Panc1 (cell line): ENCODE results near the gene CEP131. TPM values are rescaled to one million over a fixed set of nuclear protein-coding genes. Genes with fewer than 3 reads are reported as not detected.

Experiments
- ATAC-seq: fragments of 200-7000 bp; cut with Tn5 transposase; 2 replicates; pipeline ENCODE4 v1.9.1; 2020; ENCODE audit warnings: mild to moderate bottlenecking, moderate library complexity
- BruUV-seq: library from RNA; stranded (reverse); fragments of 400-500 nt; replicated peaks from 2 replicates; lab custom pipeline; 2021; lab: Mats Ljungman, UMichigan
- CTCF ChIA-PET: fragments of 300-600 bp; sonication (Branson Sonifier 250); formaldehyde crosslinking; loops from one replicate; lab custom pipeline; 2022; ENCODE audit warnings: antibody characterized with exemption; lab: Charles Lee
- POLR2A ChIA-PET: fragments of 300-600 bp; sonication (Branson Sonifier 250); formaldehyde crosslinking; loops from one replicate; lab custom pipeline; 2022; ENCODE audit warnings: antibody characterized with exemption; lab: Charles Lee
- DNase-seq: peaks from one replicate; pipeline ENCODE4 v3.0.0-alpha.2; 2010; ENCODE audit warnings: low read depth, low spot score
- H3K27ac ChIP-seq: 2 replicates; pipeline ENCODE4 v1.5.1; 2011; ENCODE audit warnings: mild to moderate bottlenecking, low read length, inconsistent platforms
- H3K27me3 ChIP-seq: fragments of 200-500 bp; sonication (Bioruptor generic); 2 replicates; pipeline ENCODE4 v1.6.0; 2014; ENCODE audit warnings: low read length, inconsistent platforms; ENCODE audit not compliant: control insufficient read depth, insufficient read depth
- H3K36me3 ChIP-seq: fragments of 200-500 bp; sonication (Bioruptor generic); 2 replicates; pipeline ENCODE4 v1.5.1; 2014; ENCODE audit warnings: inconsistent platforms, mild to moderate bottlenecking, low read length, moderate library complexity; ENCODE audit not compliant: control insufficient read depth, insufficient read depth
- H3K4me1 ChIP-seq: 2 replicates; pipeline ENCODE4 v1.5.1; 2011; ENCODE audit warnings: inconsistent platforms, mild to moderate bottlenecking, low read length, moderate library complexity; ENCODE audit not compliant: control insufficient read depth, insufficient read depth
- H3K4me3 ChIP-seq, 2 experiments: 2 replicates each; pipeline ENCODE4 v1.5.1; 2011 to 2012; ENCODE audit warnings: low read depth in 2 of 2, low read length in 2 of 2, mild to moderate bottlenecking in 2 of 2, inconsistent platforms in 1 of 2, moderate library complexity in 1 of 2
- H3K9me3 ChIP-seq: fragments of 200-500 bp; sonication (Bioruptor generic); 2 replicates; pipeline ENCODE4 v1.5.1; 2014; ENCODE audit warnings: low read depth, mild to moderate bottlenecking, inconsistent platforms, low read length, moderate library complexity; ENCODE audit not compliant: control insufficient read depth, insufficient read depth
- POLR2AphosphoS5 ChIP-seq: IDR thresholded peaks from 2 replicates; pipeline ENCODE4 v1.6.1; 2012; ENCODE audit warnings: mild to moderate bottlenecking, low read depth, low read length, moderate library complexity
- REST ChIP-seq, 2 experiments: IDR thresholded peaks; 2 replicates each; pipeline ENCODE4 v1.6.1; 2011 to 2012; ENCODE audit warnings: low read depth in 2 of 2, control low read depth in 1 of 2, low read length in 1 of 2, mild to moderate bottlenecking in 1 of 2, moderate library complexity in 1 of 2; ENCODE audit not compliant: insufficient read depth in 1 of 2
- SIN3A ChIP-seq: IDR thresholded peaks from 2 replicates; pipeline ENCODE4 v1.6.1; 2012; ENCODE audit warnings: low read depth, mild to moderate bottlenecking, low read length, moderate library complexity, borderline replicate concordance; ENCODE audit not compliant: insufficient read depth
- TCF7L2 ChIP-seq: IDR thresholded peaks from 2 replicates; pipeline ENCODE4 v1.6.1; 2011; ENCODE audit warnings: mild to moderate bottlenecking, low read depth, low read length, inconsistent platforms
- in situ Hi-C: cut with HindIII; loops from 2 replicates; pipeline ENCODE4 v1.10.0; 2016; ENCODE audit warnings: low sequenced_read_pairs, low pct_unique_long_range_greater_than_20kb
- intact Hi-C: fragments of 100-400 bp; cut with micrococcal nuclease; formaldehyde crosslinking; loops from one replicate; pipeline ENCODE4 v1.10.0; 2022; ENCODE audit not compliant: unreplicated experiment
- total RNA-seq: library from RNA; stranded (reverse); gene quantifications from one replicate; pipeline ENCODE4 v1.2.1, GENCODE V29; 2021; ENCODE audit not compliant: unreplicated experiment
- TF ChIP-seq, protein P1 (sequence below): fragments of 450-650 bp; IDR thresholded peaks from 2 replicates; pipeline ENCODE4 v1.5.1; 2017; ENCODE audit warnings: mild to moderate bottlenecking

The CEP131 gene
- total RNA-seq, 1 experiment from 2014 or later, result 26.0 TPM

DNA sequence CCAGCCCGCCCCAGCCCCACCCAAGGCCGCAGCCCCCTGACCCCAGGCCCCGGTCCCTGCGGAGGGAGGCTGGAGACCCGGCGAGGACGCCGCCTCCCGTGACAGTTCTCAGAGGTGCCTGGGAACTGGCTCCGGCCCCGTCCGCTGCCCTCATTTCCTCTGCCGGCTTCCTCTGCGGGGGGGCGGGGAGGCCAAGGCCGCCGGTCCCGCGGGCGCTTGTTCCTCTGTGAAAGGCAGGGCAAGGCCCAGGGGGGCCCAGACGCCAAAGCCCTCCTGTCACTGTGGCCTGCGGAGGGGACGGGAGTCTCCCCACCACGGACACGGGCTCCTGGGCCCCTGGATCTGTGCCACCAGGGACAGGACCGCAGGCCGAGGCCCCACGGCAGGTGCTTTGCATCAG, 62.5 kb downstream of the CEP131 start:
- Histone ChIP-seq H3K36me3 (no peaks in the 10 kb centered on the region), H3K4me1 (peaks cover 13% of the 10 kb centered on the region), H3K27ac (no peak overlapping the region), H3K27me3 (no peaks in the 10 kb centered on the region), H3K4me3 (no peak overlapping the region), H3K9me3 (no peaks in the 10 kb centered on the region)
- no TSS peak for BruUV-seq
- TF ChIP-seq, protein P1, sequence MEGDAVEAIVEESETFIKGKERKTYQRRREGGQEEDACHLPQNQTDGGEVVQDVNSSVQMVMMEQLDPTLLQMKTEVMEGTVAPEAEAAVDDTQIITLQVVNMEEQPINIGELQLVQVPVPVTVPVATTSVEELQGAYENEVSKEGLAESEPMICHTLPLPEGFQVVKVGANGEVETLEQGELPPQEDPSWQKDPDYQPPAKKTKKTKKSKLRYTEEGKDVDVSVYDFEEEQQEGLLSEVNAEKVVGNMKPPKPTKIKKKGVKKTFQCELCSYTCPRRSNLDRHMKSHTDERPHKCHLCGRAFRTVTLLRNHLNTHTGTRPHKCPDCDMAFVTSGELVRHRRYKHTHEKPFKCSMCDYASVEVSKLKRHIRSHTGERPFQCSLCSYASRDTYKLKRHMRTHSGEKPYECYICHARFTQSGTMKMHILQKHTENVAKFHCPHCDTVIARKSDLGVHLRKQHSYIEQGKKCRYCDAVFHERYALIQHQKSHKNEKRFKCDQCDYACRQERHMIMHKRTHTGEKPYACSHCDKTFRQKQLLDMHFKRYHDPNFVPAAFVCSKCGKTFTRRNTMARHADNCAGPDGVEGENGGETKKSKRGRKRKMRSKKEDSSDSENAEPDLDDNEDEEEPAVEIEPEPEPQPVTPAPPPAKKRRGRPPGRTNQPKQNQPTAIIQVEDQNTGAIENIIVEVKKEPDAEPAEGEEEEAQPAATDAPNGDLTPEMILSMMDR, result no peak
- no peak for TF ChIP-seq TCF7L2
- in situ Hi-C loops, result no loop called here
- DNase-seq (no peak), ATAC-seq (no peak)
- POLR2A ChIA-PET, result no interaction called here
- intact Hi-C loops, result no loop called here
- CTCF ChIA-PET, result no interaction called here

GRCh38 chr17:81159611-81160265, 63.0 kb downstream of the CEP131 start:
- Histone ChIP-seq H3K36me3 (no peaks in the 10 kb centered on the region), H3K4me1 (peaks cover 7% of the 10 kb centered on the region), H3K4me3 (no peak overlapping the region), H3K27ac (no peak overlapping the region), H3K27me3 (no peaks in the 10 kb centered on the region), H3K9me3 (no peaks in the 10 kb centered on the region)
- CTCF ChIA-PET, result no interaction called here
- POLR2A ChIA-PET, result no interaction called here
- BruUV-seq, result no TSS peak
- TF ChIP-seq TCF7L2 (no peak), POLR2AphosphoS5 (no peak), SIN3A (no peak), REST (IDR thresholded peaks at IDR 0.05; ENCODE audit: insufficient read depth in 1 of 2, low read depth in 2 of 2, low read length in 1 of 2) (no peak)
- TF ChIP-seq, protein P1, result no peak
- DNase-seq, result no peak
- intact Hi-C loops, result no loop called here
- no peak for ATAC-seq
- in situ Hi-C loops, result no loop called here
